Measurements from ENCODE around the gene SS18L1.

- TF ChIP-seq CTCF (conservative IDR thresholded peaks at IDR 0.05; ENCODE audit: low read depth, low read length) (no peak), EZH2phosphoT487 (IDR thresholded peaks at IDR 0.05; ENCODE audit: borderline replicate concordance, low read length) (no peak)
Observed at GRCh38 chr20:62161347-62161746, 17.8 kb downstream of the SS18L1 start.
